ENCODE measurements around the gene MMP20.

- TF ChIP-seq CTCF (conservative IDR thresholded peaks at IDR 0.05 in 1 of 2, IDR thresholded peaks at IDR 0.05 in 1 of 2; ENCODE audit: extremely low read depth in 1 of 2, insufficient read depth in 1 of 2, low read depth in 1 of 2, low read length in 2 of 2) (no peak), EZH2 (IDR thresholded peaks at IDR 0.05; ENCODE audit: borderline replicate concordance, low read length) (no peak)
These were observed 28.7 kb upstream of the MMP20 start for GRCh38 chr11:102653744-102654291.

Data from mammary epithelial cell (primary cell).